ENCODE measurements around the gene ZC3H6.
"Not testable (repeated sequence)": the region's sequence is repeated elsewhere in the genome, so short reads cannot be mapped to it uniquely, and the experiment has no call there.

Gene ZC3H6

DNA sequence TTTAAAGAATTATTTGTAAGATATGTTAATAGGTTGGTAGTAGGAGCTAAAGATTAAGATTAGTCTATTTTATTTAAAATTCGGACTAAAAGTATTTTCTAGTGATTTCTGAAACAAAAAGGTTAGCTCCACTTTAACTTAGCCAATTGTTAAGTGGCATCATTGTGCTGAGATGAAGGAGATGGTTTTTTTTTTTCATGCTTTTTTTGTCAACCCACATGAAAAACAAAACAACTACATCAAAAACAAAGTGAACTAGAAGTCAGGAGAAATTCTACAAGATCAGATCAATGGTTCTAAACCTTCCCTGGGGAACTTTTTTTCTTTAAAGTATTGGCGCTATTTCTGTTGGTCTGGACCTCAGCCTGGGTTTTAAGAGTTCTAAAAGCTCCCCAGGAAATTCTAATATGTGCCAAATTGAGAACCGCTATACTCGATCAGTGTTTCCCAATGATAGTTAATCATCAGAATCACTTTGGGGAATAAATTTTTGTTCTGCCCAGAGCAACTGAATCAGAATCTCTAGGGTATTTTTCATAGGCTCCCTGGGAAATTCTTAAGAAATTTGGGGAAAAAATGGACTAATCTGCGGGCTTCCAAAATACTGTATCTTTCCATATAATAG lies 2.3 kb downstream of the ZC3H6 start:
- H4K20me1 ChIP-seq (ENCODE audit: low read depth, low read length), result no peaks in the 10 kb centered on the region
- H3K27ac ChIP-seq (ENCODE audit: low read depth, low read length), result no peak overlapping the region
- TF ChIP-seq, protein P1, sequence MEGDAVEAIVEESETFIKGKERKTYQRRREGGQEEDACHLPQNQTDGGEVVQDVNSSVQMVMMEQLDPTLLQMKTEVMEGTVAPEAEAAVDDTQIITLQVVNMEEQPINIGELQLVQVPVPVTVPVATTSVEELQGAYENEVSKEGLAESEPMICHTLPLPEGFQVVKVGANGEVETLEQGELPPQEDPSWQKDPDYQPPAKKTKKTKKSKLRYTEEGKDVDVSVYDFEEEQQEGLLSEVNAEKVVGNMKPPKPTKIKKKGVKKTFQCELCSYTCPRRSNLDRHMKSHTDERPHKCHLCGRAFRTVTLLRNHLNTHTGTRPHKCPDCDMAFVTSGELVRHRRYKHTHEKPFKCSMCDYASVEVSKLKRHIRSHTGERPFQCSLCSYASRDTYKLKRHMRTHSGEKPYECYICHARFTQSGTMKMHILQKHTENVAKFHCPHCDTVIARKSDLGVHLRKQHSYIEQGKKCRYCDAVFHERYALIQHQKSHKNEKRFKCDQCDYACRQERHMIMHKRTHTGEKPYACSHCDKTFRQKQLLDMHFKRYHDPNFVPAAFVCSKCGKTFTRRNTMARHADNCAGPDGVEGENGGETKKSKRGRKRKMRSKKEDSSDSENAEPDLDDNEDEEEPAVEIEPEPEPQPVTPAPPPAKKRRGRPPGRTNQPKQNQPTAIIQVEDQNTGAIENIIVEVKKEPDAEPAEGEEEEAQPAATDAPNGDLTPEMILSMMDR (IDR thresholded peaks at IDR 0.05; ENCODE audit: insufficient read depth, low read length, poor library complexity, severe bottlenecking), result no peak
- no peak for TF ChIP-seq EZH2phosphoT487 (conservative IDR thresholded peaks at IDR 0.05; ENCODE audit: low read length)
- H3K9ac ChIP-seq (ENCODE audit: low read length), result no peak overlapping the region
- no peaks in the 10 kb centered on the region for H3K9me2 ChIP-seq (replicated peaks; ENCODE audit: insufficient read depth, low read length)
- no peaks in the 10 kb centered on the region for H3K27me3 ChIP-seq (ENCODE audit: low read length)
- peaks cover 36% of the 10 kb centered on the region for H3F3A ChIP-seq (ENCODE audit: insufficient read depth)
- H3K4me2 ChIP-seq (ENCODE audit: low read depth, low read length, poor library complexity, severe bottlenecking), result peak overlapping the region; percentile 89
- no peaks in the 10 kb centered on the region for H3K9me3 ChIP-seq (ENCODE audit: insufficient read depth, low read length)
- H3K4me3 ChIP-seq (ENCODE audit: insufficient read depth, low read length, poor library complexity, severe bottlenecking), result no peak overlapping the region
- no peaks in the 10 kb centered on the region for H3K79me2 ChIP-seq (ENCODE audit: insufficient read depth, low read length)
- H3K36me3 ChIP-seq (ENCODE audit: low read length), result no peaks in the 10 kb centered on the region
- H2AFZ ChIP-seq (ENCODE audit: low read depth, low read length, severe bottlenecking), result no peak overlapping the region

DNA sequence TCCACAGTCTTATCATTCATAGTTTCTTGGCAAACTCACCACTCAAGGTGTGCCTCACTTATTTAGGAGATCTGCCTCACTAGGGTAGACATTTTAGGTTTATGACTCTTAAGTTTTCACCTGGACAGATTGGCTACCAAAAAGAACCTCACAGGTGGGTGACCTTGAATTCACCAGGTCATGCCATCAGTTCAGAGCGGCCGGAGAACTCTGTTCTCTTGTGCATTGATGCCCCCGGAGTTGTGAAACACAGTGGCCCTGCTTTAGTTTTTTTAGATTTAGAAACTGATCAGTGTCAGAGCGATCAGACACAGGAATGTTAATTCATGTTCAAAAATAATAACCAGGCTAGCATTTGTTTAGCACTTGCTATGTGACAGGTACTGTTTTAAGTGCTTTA lies 6.7 kb downstream of the ZC3H6 start:
- H2AFZ ChIP-seq (ENCODE audit: low read depth, low read length, severe bottlenecking); H3K9ac ChIP-seq (ENCODE audit: low read length); H3K9me2 ChIP-seq (replicated peaks; ENCODE audit: insufficient read depth, low read length); H3F3A ChIP-seq (ENCODE audit: insufficient read depth); H3K4me3 ChIP-seq (ENCODE audit: insufficient read depth, low read length, poor library complexity, severe bottlenecking); H3K27ac ChIP-seq (ENCODE audit: low read depth, low read length); H3K27me3 ChIP-seq (ENCODE audit: low read length); H4K20me1 ChIP-seq (ENCODE audit: low read depth, low read length); H3K79me2 ChIP-seq (ENCODE audit: insufficient read depth, low read length); H3K36me3 ChIP-seq (ENCODE audit: low read length); H3K4me2 ChIP-seq (ENCODE audit: low read depth, low read length, poor library complexity, severe bottlenecking); H3K9me3 ChIP-seq (ENCODE audit: insufficient read depth, low read length): not testable (repeated sequence)

DNA sequence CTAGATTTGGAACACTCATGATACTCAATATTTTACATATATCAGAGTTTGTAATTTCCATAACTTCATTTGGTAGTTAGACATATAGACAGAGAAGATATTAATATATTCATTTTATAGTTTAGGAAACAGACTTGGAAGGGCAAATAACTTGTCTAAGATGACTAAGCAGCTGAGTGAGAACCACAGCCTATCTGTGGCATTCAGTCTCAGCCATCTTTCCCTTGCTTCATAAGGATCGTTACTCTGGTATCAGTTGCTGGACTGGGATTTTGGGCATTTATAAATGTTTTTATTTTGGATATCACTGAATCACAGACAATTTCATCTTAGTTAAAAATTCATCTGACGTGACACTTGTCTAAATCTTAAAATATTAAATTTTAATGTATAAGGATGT lies 8.1 kb downstream of the ZC3H6 start:
- not testable (repeated sequence) for H3K4me3 ChIP-seq (ENCODE audit: insufficient read depth, low read length, poor library complexity, severe bottlenecking); H3K27me3 ChIP-seq (ENCODE audit: low read length); H3K9ac ChIP-seq (ENCODE audit: low read length); H3K36me3 ChIP-seq (ENCODE audit: low read length); H3K4me2 ChIP-seq (ENCODE audit: low read depth, low read length, poor library complexity, severe bottlenecking); H3K79me2 ChIP-seq (ENCODE audit: insufficient read depth, low read length); H3K27ac ChIP-seq (ENCODE audit: low read depth, low read length); H3F3A ChIP-seq (ENCODE audit: insufficient read depth); H2AFZ ChIP-seq (ENCODE audit: low read depth, low read length, severe bottlenecking); H3K9me2 ChIP-seq (replicated peaks; ENCODE audit: insufficient read depth, low read length); H3K9me3 ChIP-seq (ENCODE audit: insufficient read depth, low read length); H4K20me1 ChIP-seq (ENCODE audit: low read depth, low read length)

DNA sequence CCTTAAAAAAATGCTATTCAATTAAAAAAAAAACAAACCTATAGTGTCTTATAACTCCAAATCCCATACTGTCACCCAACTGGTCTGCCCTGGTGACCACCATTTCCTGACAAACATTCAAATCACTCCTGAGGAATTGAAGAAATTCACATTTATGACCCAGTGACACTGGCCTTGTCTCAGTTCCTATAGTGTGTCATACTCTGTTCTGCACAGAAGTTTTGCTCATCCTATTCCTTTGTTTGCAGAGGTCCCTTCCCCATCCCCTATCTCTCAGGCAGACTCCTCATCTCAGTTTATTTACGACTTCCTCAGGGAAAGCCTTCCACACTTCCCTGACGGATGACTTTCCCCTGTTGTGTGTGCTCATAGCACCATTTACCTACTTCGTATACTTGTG lies 14.7 kb downstream of the ZC3H6 start:
- H3K36me3 ChIP-seq (ENCODE audit: low read length), result no peaks in the 10 kb centered on the region
- no peaks in the 10 kb centered on the region for H3K9me3 ChIP-seq (ENCODE audit: insufficient read depth, low read length)
- TF ChIP-seq EZH2phosphoT487 (conservative IDR thresholded peaks at IDR 0.05; ENCODE audit: low read length), result no peak
- TF ChIP-seq, protein P1 (IDR thresholded peaks at IDR 0.05; ENCODE audit: insufficient read depth, low read length, poor library complexity, severe bottlenecking), result no peak
- H3K27me3 ChIP-seq (ENCODE audit: low read length), result no peaks in the 10 kb centered on the region
- no peaks in the 10 kb centered on the region for H3F3A ChIP-seq (ENCODE audit: insufficient read depth)
- no peaks in the 10 kb centered on the region for H3K79me2 ChIP-seq (ENCODE audit: insufficient read depth, low read length)
- no peaks in the 10 kb centered on the region for H3K9me2 ChIP-seq (replicated peaks; ENCODE audit: insufficient read depth, low read length)
- no peak overlapping the region for H3K9ac ChIP-seq (ENCODE audit: low read length)
- H3K4me2 ChIP-seq (ENCODE audit: low read depth, low read length, poor library complexity, severe bottlenecking), result no peak overlapping the region
- H4K20me1 ChIP-seq (ENCODE audit: low read depth, low read length), result no peaks in the 10 kb centered on the region
- H3K4me3 ChIP-seq (ENCODE audit: insufficient read depth, low read length, poor library complexity, severe bottlenecking), result no peak overlapping the region
- no peak overlapping the region for H2AFZ ChIP-seq (ENCODE audit: low read depth, low read length, severe bottlenecking)
- no peak overlapping the region for H3K27ac ChIP-seq (ENCODE audit: low read depth, low read length)
